SJCRH30 (cell line): ENCODE data around the gene DPP4. TPM values are rescaled to one million over a fixed set of nuclear protein-coding genes. Genes with fewer than 3 reads are reported as not detected.

ENCODE experiments used
- DNase-seq, 2 experiments: peaks; one replicate each; pipeline ENCODE4 v3.0.0-alpha.2; 2015 to 2020
- H3K27ac ChIP-seq: fragments of 250-450 bp; sonication (Bioruptor Pico); 2 replicates; pipeline ENCODE4 v1.5.1; 2020; ENCODE audit warnings: mild to moderate bottlenecking, moderate library complexity
- H3K27me3 ChIP-seq: fragments of 250-450 bp; sonication (Bioruptor Pico); 2 replicates; pipeline ENCODE4 v1.5.1; 2020; ENCODE audit warnings: mild to moderate bottlenecking, moderate library complexity
- H3K36me3 ChIP-seq: fragments of 250-450 bp; sonication (Bioruptor Pico); 2 replicates; pipeline ENCODE4 v1.5.1; 2020; ENCODE audit warnings: mild to moderate bottlenecking, moderate library complexity
- H3K4me1 ChIP-seq: fragments of 250-450 bp; sonication (Bioruptor Pico); 2 replicates; pipeline ENCODE4 v1.5.1; 2020; ENCODE audit warnings: mild to moderate bottlenecking, moderate library complexity
- H3K4me3 ChIP-seq: fragments of 250-450 bp; sonication (Bioruptor Pico); 2 replicates; pipeline ENCODE4 v1.5.1; 2020; ENCODE audit warnings: mild to moderate bottlenecking, moderate library complexity
- H3K9me3 ChIP-seq: fragments of 250-450 bp; sonication (Bioruptor Pico); replicated peaks from 2 replicates; pipeline ENCODE4 v1.5.1; 2020; ENCODE audit warnings: mild to moderate bottlenecking, moderate library complexity
- total RNA-seq: library from RNA; depleted of rRNA; stranded (reverse); fragments of >200 nt; shearing (Covaris generic); gene quantifications from 2 replicates; pipeline ENCODE4 v1.2.3, GENCODE V29; 2014; rRNA removed

Gene DPP4
- total RNA-seq: 0.08 TPM in 1 of 2 replicates, not detected in the other

DNA sequence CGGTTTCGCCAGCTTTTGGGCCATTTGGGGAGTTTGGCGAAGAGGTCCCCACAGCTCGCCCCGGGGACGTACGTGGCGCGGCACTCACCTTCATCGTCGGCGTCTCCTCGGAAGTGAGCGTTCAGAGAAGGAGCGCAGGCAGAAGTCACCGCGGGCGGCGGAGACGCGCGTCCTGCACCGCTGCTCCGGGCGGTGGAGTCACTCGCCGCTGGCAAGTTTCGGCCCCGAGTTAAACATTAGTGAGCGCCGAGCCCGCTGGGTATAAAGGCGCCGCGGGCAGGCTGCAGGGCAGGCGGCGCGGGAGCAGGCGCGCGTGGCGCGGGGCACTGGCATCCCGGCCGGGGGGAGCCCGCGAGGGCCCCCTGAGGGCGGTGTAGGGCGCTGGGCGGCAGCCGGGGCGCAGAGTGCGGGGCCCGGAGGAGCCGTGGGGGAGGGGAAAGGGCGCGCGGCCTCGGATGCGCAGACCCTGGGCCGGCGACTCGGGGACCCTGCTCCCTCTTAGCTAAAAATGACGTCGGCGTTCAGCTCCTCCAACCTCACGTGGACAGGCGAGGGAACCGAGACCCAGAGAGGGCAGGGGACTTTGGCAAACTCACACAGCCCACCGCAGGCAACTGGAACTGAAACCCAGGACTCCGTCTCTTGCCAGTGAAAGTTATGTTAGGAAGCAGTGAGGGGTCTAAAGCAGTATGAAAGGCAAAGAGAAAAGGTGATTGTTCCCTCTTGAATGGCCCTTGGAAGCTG lies at the start of gene DPP4:
TSS of gene DPP4 (minus strand) at position 328 of the 744 bp plus-strand sequence. CDS start at position 94, 234 bp downstream.
- no peaks in the 10 kb centered on the region for H3K9me3 ChIP-seq
- H3K4me1 ChIP-seq: no peaks in the 10 kb centered on the region
- DNase-seq: no peak
- H3K27me3 ChIP-seq: no peaks in the 10 kb centered on the region
- H3K4me3 ChIP-seq: no peak within 1 kb of the TSS
- no peak within 1 kb of the TSS for H3K27ac ChIP-seq
- H3K36me3 ChIP-seq: no peaks in the 10 kb centered on the region

DNA sequence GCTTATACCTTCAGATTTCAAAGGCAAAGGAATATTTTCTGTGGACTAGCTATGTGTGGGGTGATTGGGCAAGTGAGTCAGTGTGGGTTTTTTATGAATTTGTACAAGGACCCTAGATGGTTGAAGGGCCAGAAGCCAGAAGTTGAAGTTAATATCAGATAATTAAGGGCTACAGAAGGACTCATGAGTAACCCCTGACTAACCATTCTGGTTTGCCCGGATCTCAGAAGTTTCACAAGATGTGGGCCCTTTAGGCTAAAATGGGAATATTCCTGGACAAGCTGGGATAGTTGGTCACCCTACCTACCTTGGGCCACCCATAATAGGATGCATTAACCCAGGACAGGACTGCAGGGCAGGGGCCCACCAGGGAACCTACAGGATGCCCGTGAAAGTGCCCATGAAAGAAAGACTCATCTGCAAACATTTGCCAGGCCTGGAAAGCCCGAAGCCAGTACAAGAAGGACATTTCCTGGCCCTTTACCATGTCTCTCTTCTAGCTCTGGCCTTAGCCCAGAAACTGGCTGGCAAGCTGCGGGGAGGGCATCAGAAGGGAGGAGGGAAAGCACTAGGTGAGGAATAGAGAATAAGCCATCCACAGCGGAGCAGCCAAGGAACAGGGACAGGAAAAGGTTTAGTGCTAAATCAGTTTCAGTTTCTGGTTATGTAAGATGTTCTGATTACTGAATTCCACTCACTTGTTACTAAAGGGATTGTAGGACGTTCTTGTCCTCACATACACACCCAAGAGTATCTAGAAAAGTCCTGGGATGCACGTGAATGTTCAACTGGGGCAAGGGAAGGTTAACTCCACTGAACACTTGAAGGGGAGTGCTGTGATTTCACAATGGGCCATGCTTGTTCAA lies 44.4 kb upstream of the DPP4 start:
- no peaks in the 10 kb centered on the region for H3K36me3 ChIP-seq
- H3K9me3 ChIP-seq: no peaks in the 10 kb centered on the region
- no peak for DNase-seq
- H3K4me3 ChIP-seq: no peak overlapping the region
- H3K27ac ChIP-seq: no peak overlapping the region
- no peaks in the 10 kb centered on the region; the same call in 1 of the 2 replicates for H3K4me1 ChIP-seq
- H3K27me3 ChIP-seq: no peaks in the 10 kb centered on the region

DNA sequence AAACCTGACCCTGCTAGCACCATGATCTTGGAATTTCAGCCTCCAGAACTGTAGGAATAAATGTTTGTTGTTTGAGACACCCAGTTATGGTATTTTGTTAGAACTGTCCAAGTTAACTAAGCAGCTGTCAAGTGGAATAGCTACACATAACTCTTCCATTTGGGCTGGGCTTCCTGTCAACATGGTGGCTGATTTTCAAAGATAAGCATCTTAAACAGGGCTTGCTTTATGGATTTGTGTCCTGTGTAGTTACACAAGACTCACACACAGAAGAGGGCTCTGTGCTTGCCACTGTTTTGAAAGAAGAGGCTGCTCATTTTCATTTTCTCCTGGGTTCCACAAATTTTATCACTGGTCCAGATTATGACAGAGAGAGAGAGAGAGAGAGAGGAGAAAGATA lies 42.3 kb upstream of the DPP4 start:
- Histone ChIP-seq H3K4me1 (no peaks in the 10 kb centered on the region), H3K36me3 (no peaks in the 10 kb centered on the region), H3K27me3 (no peaks in the 10 kb centered on the region), H3K4me3 (no peak overlapping the region), H3K9me3 (no peaks in the 10 kb centered on the region), H3K27ac (no peak overlapping the region)
- DNase-seq: no peak

DNA sequence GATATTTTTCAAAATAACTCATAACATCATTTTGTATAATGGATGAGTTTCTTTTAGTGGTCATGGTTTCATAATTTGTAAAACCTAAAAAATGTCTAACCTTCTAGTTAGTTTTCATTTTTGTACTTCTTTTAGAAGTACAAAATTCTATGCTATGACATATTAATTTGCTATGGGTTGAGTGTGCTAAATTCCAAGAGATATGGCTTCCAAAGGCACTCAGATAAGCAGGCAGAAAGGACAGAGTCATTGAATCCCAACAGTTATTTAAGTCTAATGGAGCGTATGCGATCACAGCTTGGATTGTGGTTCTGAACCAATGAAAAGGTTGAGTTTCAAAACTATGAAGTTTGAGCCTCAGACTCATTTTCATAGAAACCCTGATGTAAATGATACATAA lies 41.1 kb upstream of the DPP4 start:
- DNase-seq: no peak
- H3K9me3 ChIP-seq: no peaks in the 10 kb centered on the region

DNA sequence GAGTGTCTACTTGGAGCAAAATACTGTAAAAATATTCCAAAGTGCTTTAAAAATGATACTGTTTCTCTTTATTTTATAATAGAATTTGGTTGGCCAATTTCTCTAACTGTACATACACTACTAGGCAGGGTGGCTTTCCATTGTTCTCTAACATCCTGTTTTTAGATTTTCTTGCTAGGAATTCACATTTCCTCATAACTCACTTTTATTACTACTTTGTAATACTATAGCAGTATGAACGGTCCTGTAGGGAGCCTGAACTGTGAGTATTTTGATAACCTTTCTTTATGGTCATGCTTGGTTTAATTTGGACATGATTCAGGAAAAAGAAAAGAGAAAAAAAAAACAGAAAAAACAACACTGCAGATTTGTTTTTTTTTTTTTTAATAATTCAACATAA lies 40.3 kb upstream of the DPP4 start:
- Histone ChIP-seq H3K4me3 (no peak overlapping the region), H3K9me3 (no peaks in the 10 kb centered on the region), H3K27ac (no peak overlapping the region), H3K4me1 (no peaks in the 10 kb centered on the region), H3K27me3 (no peaks in the 10 kb centered on the region), H3K36me3 (no peaks in the 10 kb centered on the region)
- no peak for DNase-seq

More for the DNA sequence above, 41.1 kb upstream of the DPP4 start:
- H3K36me3 ChIP-seq: no peaks in the 10 kb centered on the region
- no peak overlapping the region for H3K4me3 ChIP-seq
- no peak overlapping the region for H3K27ac ChIP-seq
- no peaks in the 10 kb centered on the region for H3K27me3 ChIP-seq
- H3K4me1 ChIP-seq: no peaks in the 10 kb centered on the region

DNA sequence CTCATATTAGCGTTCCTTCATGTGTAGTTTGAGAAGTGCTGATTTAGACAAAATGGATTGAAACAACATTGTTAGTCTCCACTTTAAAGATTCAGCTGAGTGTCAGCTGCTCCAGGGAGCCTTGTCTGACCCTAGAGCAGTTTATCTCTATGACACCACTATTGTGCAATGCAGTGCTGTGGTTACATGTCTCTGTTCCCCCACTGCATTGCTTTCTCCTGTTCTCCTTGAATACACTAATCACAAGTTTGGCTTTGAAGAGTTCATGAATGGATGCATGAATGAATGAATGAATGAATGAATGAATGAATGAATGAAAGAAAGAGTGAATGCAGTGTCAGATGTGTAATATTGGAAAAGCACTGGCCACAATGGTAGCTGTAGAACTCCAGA lies 39.8 kb upstream of the DPP4 start:
- no peaks in the 10 kb centered on the region for H3K36me3 ChIP-seq
- no peak for DNase-seq
- H3K4me1 ChIP-seq: no peaks in the 10 kb centered on the region
- no peaks in the 10 kb centered on the region for H3K9me3 ChIP-seq
- H3K27me3 ChIP-seq: no peaks in the 10 kb centered on the region
- H3K27ac ChIP-seq: no peak overlapping the region
- no peak overlapping the region for H3K4me3 ChIP-seq

DNA sequence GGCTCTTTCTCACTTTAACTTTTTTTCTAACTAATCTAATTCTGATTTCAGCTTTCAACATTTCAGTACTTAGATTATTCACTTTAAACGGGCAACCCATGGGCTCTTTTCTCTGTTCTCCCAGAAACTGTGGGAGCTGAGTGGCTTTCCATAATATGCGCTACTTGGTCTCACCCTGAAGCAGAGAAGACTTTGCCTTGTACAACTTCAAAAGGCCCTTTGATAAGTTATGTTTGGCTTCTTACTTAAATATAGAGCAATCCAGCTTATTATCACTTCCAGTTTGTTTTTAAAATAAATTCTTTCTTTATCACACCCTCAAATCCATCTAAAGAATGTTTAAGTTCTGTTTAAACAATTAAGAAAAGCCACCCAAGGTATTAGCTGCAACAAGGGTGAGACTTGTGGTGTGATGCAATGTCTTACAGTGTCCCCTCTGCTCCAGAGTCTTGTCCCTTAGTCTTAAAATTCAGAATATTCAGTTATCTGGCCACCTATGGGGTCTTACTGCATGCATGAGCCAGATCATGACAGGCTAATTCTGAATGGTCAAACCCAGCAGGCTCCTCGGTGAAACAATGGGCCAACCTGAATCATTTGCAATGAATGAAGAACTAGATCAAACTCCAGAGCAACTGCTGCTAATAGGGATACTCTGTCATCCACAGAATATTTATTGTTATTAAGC lies 39.2 kb upstream of the DPP4 start:
- Histone ChIP-seq H3K4me1 (no peaks in the 10 kb centered on the region), H3K9me3 (no peaks in the 10 kb centered on the region), H3K4me3 (no peak overlapping the region), H3K27ac (no peak overlapping the region), H3K27me3 (no peaks in the 10 kb centered on the region), H3K36me3 (no peaks in the 10 kb centered on the region)
- no peak for DNase-seq

DNA sequence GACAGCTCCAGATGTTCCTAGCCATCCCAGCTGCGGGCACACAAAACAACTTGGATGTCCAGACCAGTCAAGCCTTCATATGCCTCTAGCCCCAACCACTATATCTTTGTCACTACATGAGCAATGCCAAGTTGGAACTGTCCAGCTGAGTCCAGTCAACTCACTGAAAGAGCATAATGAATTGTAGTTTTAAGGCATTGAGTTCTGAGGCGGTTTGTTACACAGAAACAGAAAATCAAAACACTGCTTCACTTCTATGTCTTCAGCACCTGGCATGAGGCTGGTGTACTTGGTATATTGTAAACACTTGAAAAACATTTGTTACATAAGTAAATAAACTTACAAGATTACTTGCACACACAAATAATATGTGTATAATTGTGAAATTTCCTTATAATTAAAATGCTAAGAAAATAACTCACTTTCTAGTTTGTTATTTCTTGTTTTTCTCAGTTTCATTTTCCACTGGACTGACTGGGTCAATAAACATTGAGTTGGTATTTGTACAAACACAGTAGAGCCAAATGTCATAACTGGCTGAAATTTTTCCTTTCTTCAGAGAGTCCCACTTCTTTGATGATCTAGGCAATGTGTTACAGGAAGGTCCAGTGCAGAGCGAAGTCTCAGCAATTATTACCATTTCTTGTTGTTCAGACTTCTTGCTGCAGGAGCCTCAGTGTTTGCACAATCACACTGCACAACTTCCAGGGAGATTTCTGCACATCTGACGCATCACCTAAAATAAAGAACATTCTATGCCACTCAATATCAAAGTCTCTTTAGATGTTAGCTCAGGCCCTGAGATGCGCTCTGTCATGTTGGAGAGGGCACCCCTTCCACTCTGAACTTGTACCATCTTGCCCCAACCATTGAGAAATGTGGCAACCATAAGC lies 38.2 kb upstream of the DPP4 start:
- no peak overlapping the region for H3K27ac ChIP-seq

DNA sequence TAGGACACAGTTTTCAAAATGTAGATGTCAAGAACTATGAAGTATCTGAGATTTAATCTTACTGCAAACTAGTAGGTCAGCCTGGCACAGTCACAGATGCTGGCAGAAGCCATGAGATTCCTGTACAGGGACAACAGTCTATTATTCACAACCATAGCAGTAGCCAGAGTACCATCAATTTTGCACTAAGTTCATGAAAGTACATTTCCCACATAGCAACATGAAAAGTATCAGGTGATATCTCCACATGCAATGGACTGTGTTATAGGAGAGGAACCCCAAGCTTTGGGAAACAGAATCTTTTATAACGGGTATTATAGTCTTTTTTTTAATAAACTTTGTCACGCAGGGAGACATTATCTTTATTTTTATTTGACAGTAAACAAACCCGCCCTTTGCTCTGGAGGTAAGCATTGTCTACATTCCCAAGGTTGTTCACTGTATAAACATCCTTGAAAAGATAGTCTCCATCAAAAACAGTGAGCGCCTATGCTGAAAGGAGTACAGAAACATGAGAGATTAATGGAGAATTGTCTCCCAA lies 33.4 kb upstream of the DPP4 start:
- no peak overlapping the region for H3K4me3 ChIP-seq
- H3K4me1 ChIP-seq: no peaks in the 10 kb centered on the region
- H3K27me3 ChIP-seq: no peaks in the 10 kb centered on the region
- H3K9me3 ChIP-seq: no peaks in the 10 kb centered on the region
- no peak for DNase-seq
- no peak overlapping the region for H3K27ac ChIP-seq
- H3K36me3 ChIP-seq: no peaks in the 10 kb centered on the region

More for the DNA sequence above, 38.2 kb upstream of the DPP4 start:
- Histone ChIP-seq H3K4me3 (no peak overlapping the region), H3K36me3 (no peaks in the 10 kb centered on the region), H3K9me3 (no peaks in the 10 kb centered on the region), H3K4me1 (no peaks in the 10 kb centered on the region), H3K27me3 (no peaks in the 10 kb centered on the region)
- no peak for DNase-seq

DNA sequence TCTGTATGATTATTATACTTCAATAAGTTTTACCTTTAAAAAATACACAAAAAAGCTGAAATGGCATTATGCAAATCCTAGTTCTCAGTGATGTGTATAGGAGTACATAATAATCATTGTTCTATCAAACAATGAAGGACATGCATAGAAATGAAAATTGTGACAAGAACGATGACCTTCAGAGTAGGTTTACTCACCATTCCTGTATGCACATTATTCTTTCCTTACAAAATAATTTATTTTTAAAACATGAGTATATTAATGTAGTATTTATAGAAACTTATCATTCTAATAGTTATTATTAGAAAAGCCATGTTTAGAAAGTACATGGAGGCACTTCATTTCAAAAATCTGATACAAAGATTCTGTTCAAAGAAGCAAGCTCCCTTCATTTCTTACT lies 32.7 kb upstream of the DPP4 start:
- H3K36me3 ChIP-seq: no peaks in the 10 kb centered on the region
- H3K4me1 ChIP-seq: no peaks in the 10 kb centered on the region
- no peaks in the 10 kb centered on the region for H3K9me3 ChIP-seq
- no peak for DNase-seq
- H3K27me3 ChIP-seq: no peaks in the 10 kb centered on the region
- H3K4me3 ChIP-seq: no peak overlapping the region
- H3K27ac ChIP-seq: no peak overlapping the region

DNA sequence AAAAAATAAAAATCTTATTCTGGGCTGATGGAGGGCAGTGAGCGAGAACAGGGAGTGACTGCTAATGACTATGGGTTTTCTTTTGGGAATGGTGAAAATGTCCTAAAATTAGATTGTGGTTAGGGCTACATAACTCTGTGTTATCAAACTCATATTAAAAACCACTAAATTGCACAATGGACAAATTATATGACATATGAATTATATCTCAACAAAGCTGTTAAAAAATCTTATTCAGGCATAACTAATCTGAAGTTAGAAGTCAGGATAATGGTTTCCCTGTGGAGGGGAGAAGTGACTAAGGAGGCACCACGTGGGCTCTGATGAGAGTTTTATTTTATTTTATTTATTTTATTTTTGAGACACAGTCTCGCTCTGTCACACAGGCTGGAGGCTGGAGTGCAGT lies 32.1 kb upstream of the DPP4 start:
- no peak for DNase-seq

DNA sequence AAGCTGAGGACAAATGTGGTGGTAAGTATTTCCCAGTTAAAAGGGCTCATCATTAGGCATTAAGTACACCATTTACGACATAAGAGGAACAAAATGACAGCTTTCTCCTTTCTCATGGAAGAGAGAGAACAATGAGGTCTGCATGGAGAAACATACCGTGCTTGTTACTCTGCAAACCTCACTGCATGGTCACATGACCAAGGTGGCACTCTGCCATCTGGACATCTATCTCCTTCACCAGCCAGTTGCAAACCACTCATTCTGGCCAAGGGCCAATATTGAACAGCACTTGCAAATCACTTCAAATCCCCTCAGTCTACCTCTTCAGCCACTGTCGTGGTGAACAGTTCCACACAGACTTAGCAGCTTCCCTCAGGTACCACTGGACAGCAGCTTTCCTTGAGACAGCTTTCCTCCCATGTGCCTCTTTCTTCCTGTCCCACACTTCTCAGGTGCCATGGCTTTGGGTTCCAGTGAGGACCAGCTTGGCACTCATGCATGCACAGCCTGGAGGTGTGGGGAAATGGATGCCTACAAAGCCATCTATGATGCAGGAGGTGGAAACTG lies 29.5 kb upstream of the DPP4 start:
- no peak overlapping the region for H3K4me3 ChIP-seq
- H3K36me3 ChIP-seq: no peaks in the 10 kb centered on the region
- H3K4me1 ChIP-seq: no peaks in the 10 kb centered on the region
- H3K27me3 ChIP-seq: no peaks in the 10 kb centered on the region
- no peak overlapping the region for H3K27ac ChIP-seq
- DNase-seq: no peak
- no peaks in the 10 kb centered on the region for H3K9me3 ChIP-seq

More for the DNA sequence above, 32.1 kb upstream of the DPP4 start:
- Histone ChIP-seq H3K4me3 (no peak overlapping the region), H3K36me3 (no peaks in the 10 kb centered on the region), H3K4me1 (no peaks in the 10 kb centered on the region), H3K27ac (no peak overlapping the region), H3K9me3 (no peaks in the 10 kb centered on the region), H3K27me3 (no peaks in the 10 kb centered on the region)

DNA sequence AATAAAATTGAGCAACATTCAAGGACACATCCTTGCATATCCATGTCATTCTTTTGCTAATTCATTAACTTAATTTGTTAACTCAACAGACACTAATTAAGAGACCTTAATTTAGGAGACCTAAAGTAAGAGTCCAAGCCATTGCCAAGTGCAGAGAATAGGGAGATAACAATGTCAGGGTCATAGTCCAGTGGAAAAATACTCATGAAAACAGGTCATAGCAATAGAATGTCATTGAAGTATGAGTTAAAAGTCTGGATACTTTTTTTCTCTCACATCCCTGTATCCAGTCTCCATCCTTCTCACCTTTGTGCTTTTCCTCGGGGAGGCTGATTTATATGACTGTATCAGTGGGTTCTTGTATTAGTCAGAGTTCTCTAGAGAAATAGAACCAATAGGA lies 26.6 kb upstream of the DPP4 start:
- H3K36me3 ChIP-seq: no peaks in the 10 kb centered on the region

DNA sequence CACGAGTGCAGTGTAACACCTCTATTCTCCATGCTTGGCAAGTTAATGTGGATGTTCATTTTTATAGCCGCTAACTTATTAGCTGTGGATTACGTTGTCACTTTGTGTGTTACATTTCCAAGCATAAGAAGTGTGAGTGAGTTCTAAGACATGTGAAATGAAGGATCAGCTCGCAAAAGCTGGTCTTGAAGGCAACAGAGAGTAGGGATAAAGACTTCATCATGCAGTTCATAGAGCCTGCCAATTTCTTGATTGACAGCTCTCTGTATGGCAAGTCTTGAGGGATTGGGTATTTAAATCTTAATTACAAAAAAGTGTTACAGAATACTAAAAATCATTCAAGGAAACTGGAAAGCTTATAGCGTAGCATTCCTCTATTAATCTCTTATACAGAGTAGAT lies 25.8 kb upstream of the DPP4 start:
- Histone ChIP-seq H3K9me3 (no peaks in the 10 kb centered on the region), H3K4me1 (no peaks in the 10 kb centered on the region), H3K36me3 (no peaks in the 10 kb centered on the region), H3K27ac (no peak overlapping the region), H3K27me3 (no peaks in the 10 kb centered on the region), H3K4me3 (no peak overlapping the region)
- no peak for DNase-seq

More for the DNA sequence above, 26.6 kb upstream of the DPP4 start:
- no peak for DNase-seq
- Histone ChIP-seq H3K4me1 (no peaks in the 10 kb centered on the region), H3K4me3 (no peak overlapping the region), H3K9me3 (no peaks in the 10 kb centered on the region), H3K27ac (no peak overlapping the region), H3K27me3 (no peaks in the 10 kb centered on the region)
